ENCODE data around the gene LRRC4C. TPM values are rescaled to one million over a fixed set of nuclear protein-coding genes. Genes with fewer than 3 reads are reported as not detected.

Gene LRRC4C
- total RNA-seq, 1 donor from 2014 or later = 5.5 TPM

DNA sequence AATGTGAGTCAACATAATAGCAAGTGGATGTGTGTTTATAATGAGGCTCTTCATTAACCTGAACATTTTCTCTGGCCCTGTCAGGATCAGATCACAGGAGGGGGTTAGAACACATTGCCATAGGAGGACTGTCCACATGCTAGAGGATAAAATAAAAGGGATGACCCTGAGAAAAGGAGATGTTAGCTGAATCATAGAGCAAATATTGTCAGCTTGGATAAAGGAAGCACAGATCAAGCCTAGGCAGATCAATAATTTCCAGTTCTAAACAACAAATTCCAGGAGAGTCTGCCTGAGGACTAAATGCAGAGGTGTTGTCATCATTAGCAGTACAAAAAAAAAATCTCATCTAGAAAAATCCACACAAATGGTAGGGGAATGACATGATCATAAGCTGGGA is 337.9 kb downstream of the LRRC4C start:
- TF ChIP-seq, protein P1, sequence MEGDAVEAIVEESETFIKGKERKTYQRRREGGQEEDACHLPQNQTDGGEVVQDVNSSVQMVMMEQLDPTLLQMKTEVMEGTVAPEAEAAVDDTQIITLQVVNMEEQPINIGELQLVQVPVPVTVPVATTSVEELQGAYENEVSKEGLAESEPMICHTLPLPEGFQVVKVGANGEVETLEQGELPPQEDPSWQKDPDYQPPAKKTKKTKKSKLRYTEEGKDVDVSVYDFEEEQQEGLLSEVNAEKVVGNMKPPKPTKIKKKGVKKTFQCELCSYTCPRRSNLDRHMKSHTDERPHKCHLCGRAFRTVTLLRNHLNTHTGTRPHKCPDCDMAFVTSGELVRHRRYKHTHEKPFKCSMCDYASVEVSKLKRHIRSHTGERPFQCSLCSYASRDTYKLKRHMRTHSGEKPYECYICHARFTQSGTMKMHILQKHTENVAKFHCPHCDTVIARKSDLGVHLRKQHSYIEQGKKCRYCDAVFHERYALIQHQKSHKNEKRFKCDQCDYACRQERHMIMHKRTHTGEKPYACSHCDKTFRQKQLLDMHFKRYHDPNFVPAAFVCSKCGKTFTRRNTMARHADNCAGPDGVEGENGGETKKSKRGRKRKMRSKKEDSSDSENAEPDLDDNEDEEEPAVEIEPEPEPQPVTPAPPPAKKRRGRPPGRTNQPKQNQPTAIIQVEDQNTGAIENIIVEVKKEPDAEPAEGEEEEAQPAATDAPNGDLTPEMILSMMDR (conservative IDR thresholded peaks at IDR 0.05) = no peak
- Mint-ChIP-seq H3K9me3 (peaks cover 11% of the 10 kb centered on the region), H3K36me3 (ENCODE audit: low read depth) (no peaks in the 10 kb centered on the region), H3K4me3 (no peak overlapping the region), H3K4me1 (peaks cover 4% of the 10 kb centered on the region), H3K27me3 (ENCODE audit: low read depth) (no peaks in the 10 kb centered on the region), H3K27ac (ENCODE audit: unreplicated experiment) (no peak overlapping the region)
- no peak for DNase-seq (ENCODE audit: low read depth, low spot score)

DNA sequence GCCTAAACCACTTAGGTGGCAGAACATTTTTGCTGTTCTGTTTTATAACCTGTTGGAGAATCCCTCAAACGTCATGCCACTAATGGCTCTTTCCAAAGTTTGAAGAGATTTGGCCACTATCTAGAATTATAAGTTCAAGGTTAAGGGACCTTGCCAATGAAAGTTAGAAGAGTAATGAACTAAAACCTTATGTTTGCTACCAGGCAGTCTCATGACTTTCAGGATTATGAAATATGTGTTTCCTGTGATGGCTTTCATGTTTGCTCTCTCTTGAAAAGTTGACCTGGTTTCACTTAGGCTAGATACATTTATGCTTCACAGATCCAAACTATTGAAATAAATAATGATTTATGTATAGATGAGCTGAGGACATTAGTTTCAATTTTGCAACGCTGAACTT is 340.0 kb downstream of the LRRC4C start:
- Mint-ChIP-seq H3K4me3 (no peak overlapping the region), H3K36me3 (ENCODE audit: low read depth) (no peaks in the 10 kb centered on the region), H3K9me3 (peaks cover 5% of the 10 kb centered on the region), H3K27me3 (ENCODE audit: low read depth) (no peaks in the 10 kb centered on the region), H3K27ac (ENCODE audit: unreplicated experiment) (no peak overlapping the region), H3K4me1 (peaks cover 4% of the 10 kb centered on the region)
- TF ChIP-seq, protein P1 (conservative IDR thresholded peaks at IDR 0.05) = no peak
- no peak for DNase-seq (ENCODE audit: low read depth, low spot score)

DNA sequence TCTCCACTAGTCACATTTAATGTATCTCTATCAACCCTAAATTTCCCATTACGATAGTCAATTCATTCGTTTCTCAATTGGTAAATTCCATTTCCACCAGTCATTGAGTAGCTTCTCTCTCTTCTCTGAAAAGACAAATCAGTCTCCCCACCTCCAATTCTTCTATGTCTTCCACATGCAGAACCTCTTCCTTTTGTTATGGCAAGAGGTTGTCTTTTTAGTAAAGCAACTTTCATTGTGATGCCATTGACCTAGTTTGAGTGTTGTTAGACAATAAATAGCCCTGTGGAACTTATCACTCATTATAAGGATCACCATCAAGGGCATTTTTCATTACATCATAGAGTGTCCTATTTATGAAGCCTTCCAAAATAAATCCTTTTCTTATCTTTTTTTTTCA is 340.9 kb downstream of the LRRC4C start:
- H3K4me1 Mint-ChIP-seq = peaks cover 4% of the 10 kb centered on the region
- no peak for DNase-seq (ENCODE audit: low read depth, low spot score)
- no peak overlapping the region for H3K4me3 Mint-ChIP-seq
- H3K27me3 Mint-ChIP-seq (ENCODE audit: low read depth) = no peaks in the 10 kb centered on the region
- TF ChIP-seq, protein P1 (conservative IDR thresholded peaks at IDR 0.05) = no peak
- H3K27ac Mint-ChIP-seq (ENCODE audit: unreplicated experiment) = no peak overlapping the region
- H3K9me3 Mint-ChIP-seq = peaks cover 3% of the 10 kb centered on the region
- no peaks in the 10 kb centered on the region for H3K36me3 Mint-ChIP-seq (ENCODE audit: low read depth)

DNA sequence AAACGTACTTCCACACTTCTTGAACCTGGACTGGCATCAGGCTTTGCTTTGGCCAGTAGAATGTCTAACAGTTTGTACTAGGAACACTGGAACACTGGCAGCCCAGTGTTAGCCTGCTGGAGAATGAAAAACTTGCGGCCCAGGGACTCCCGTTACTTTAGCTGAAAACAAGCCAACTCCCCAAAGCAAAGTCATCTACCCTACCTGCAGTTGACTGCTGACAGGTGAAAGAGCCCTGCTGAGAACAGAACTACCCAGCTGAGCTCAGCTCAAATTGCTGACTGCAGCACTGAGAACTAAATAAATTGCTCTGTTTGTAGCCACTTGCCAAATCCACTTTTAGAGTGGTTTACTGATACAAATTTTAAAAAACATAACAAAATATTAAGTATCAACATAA is 342.5 kb downstream of the LRRC4C start:
- Mint-ChIP-seq H3K27ac (ENCODE audit: unreplicated experiment) (no peak overlapping the region), H3K4me1 (peaks cover 4% of the 10 kb centered on the region), H3K9me3 (peaks cover 2% of the 10 kb centered on the region), H3K36me3 (ENCODE audit: low read depth) (no peaks in the 10 kb centered on the region), H3K4me3 (no peak overlapping the region), H3K27me3 (ENCODE audit: low read depth) (no peaks in the 10 kb centered on the region)
- TF ChIP-seq, protein P1 (conservative IDR thresholded peaks at IDR 0.05) = no peak
- DNase-seq (ENCODE audit: low read depth, low spot score) = no peak

DNA sequence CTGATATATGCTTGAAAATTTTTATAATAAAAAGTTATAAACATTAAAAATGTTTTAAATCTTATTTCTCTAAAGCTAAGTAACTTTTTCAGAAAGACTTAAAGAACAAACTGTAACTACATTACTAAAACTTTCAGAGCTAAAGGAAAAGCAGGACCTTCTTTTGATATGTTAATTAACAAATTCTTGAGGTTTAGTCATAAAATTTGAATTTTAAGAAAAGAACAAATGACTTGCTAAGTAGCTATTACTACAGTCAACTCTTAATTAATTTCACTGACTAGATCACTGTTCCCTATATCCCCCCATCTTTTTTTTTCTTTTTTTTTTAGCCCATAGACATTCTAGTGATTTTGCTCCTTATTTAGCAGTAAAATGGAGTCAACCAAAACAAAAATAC is 344.4 kb downstream of the LRRC4C start:
- Mint-ChIP-seq H3K27me3 (ENCODE audit: low read depth) (no peaks in the 10 kb centered on the region), H3K9me3 (no peaks in the 10 kb centered on the region), H3K27ac (ENCODE audit: unreplicated experiment) (no peak overlapping the region), H3K4me3 (no peak overlapping the region), H3K4me1 (peaks cover 4% of the 10 kb centered on the region), H3K36me3 (ENCODE audit: low read depth) (no peaks in the 10 kb centered on the region)
- TF ChIP-seq, protein P1 (conservative IDR thresholded peaks at IDR 0.05) = no peak
- DNase-seq (ENCODE audit: low read depth, low spot score) = no peak

DNA sequence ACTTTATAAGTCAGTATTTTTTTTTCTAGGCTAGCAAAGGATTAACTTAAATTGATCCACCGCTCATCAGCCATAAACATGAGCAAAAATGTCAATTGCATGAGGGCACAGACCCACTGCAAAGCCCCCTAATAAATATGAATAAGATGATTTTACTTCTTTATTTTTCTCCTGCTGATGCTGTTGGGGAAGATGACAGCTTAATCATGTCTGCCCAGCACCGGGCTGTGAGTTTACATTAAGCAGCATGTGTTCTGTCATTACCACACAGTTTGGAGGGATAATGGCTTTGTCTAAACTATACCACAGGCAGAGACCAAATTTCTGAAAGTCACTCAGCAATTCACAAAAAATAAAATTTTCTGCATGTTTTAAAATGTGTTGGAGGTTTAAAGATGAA is 346.3 kb downstream of the LRRC4C start:
- no peak overlapping the region for H3K27ac Mint-ChIP-seq (ENCODE audit: unreplicated experiment)
- no peaks in the 10 kb centered on the region for H3K4me1 Mint-ChIP-seq
- DNase-seq (ENCODE audit: low read depth, low spot score) = no peak
- H3K27me3 Mint-ChIP-seq (ENCODE audit: low read depth) = no peaks in the 10 kb centered on the region
- no peak overlapping the region for H3K4me3 Mint-ChIP-seq
- TF ChIP-seq, protein P1 (conservative IDR thresholded peaks at IDR 0.05) = no peak
- H3K36me3 Mint-ChIP-seq (ENCODE audit: low read depth) = no peaks in the 10 kb centered on the region
- H3K9me3 Mint-ChIP-seq = no peaks in the 10 kb centered on the region

Data from neural crest cell (in vitro differentiated cells).